D721Med (cell line): Measurements from ENCODE around the gene C12orf76.
"Not testable (repeated sequence)": the region's sequence is repeated elsewhere in the genome, so short reads cannot be mapped to it uniquely, and the experiment has no call there.

ENCODE experiments used
- DNase-seq: peaks from one replicate; pipeline ENCODE4 v3.0.0; 2011; ENCODE audit warnings: low spot score; ENCODE audit not compliant: insufficient read length
- FAIRE-seq: peaks from 2 replicates; lab custom pipeline; 2011; peaks lifted over from hg19 to GRCh38; lab: Jason Lieb, UNC
- CTCF ChIP-seq: IDR thresholded peaks from 2 replicates; pipeline ENCODE4 v1.5.1; 2012; ENCODE audit warnings: mild to moderate bottlenecking, control low read depth; ENCODE audit not compliant: insufficient read depth; ENCODE audit errors: missing control alignments

The C12orf76 gene

GRCh38 chr12:110062241-110062640 is 13.9 kb upstream of the C12orf76 start:
- no peak for TF ChIP-seq CTCF
- FAIRE-seq (no peak), DNase-seq (no peak)

GRCh38 chr12:110059651-110060000 is 11.3 kb upstream of the C12orf76 start:
- FAIRE-seq (no peak), DNase-seq (no peak)
- TF ChIP-seq CTCF = no peak

GRCh38 chr12:110058875-110059615 is 10.7 kb upstream of the C12orf76 start:
- FAIRE-seq (no peak), DNase-seq (no peak)
- no peak for TF ChIP-seq CTCF

- DNase-seq, FAIRE-seq: not testable (repeated sequence)
These were observed 8.3 kb upstream of the C12orf76 start for GRCh38 chr12:110056643-110057042.

- not testable (repeated sequence) for FAIRE-seq, DNase-seq
These were observed 7.3 kb upstream of the C12orf76 start for GRCh38 chr12:110055375-110056352.

GRCh38 chr12:110050927-110051326 is 2.6 kb upstream of the C12orf76 start:
- no peak for FAIRE-seq
- TF ChIP-seq CTCF = no peak
- DNase-seq = no peak

GRCh38 chr12:110049666-110050065 is 1.3 kb upstream of the C12orf76 start:
- not testable (repeated sequence) for DNase-seq, FAIRE-seq

GRCh38 chr12:110049034-110049433 is 712 bp upstream of the C12orf76 start:
- DNase-seq = not testable (repeated sequence)

GRCh38 chr12:110047297-110047940 is 903 bp downstream of the C12orf76 start:
- no peak for TF ChIP-seq CTCF
- DNase-seq = no peak
- FAIRE-seq = no peak

More at GRCh38 chr12:110049034-110049433, 712 bp upstream of the C12orf76 start:
- FAIRE-seq = not testable (repeated sequence)
